GM23338 (cell line): ENCODE measurements around the gene CST11. TPM values are rescaled to one million over a fixed set of nuclear protein-coding genes. Genes with fewer than 3 reads are reported as not detected.

Source experiments
- ATAC-seq: fragments of 200-7000 bp; cut with Tn5 transposase; 3 replicates; pipeline ENCODE4 v1.9.1; 2020
- DNase-seq: peaks from one replicate; pipeline ENCODE4 v3.0.0-alpha.2; 2015; ENCODE audit warnings: low spot score
- H2AFZ ChIP-seq: fragments of 200-600 bp; sonication (generic); 2 replicates; pipeline ENCODE4 v1.8.0; 2016; ENCODE audit warnings: antibody characterized with exemption, mild to moderate bottlenecking, moderate library complexity
- H3F3A ChIP-seq: fragments of 200-600 bp; sonication (generic); replicated peaks from 2 replicates; pipeline ENCODE4 v1.8.0; 2017; ENCODE audit warnings: antibody characterized with exemption, mixed run types, low read depth
- H3K27ac ChIP-seq: fragments of 200-600 bp; sonication (generic); 2 replicates; pipeline ENCODE4 v1.6.1; 2016; ENCODE audit warnings: low read depth
- H3K27me3 ChIP-seq: fragments of 200-600 bp; sonication (generic); 2 replicates; pipeline ENCODE4 v1.8.0; 2016; ENCODE audit warnings: mild to moderate bottlenecking, mixed run types, moderate library complexity; ENCODE audit not compliant: insufficient read depth
- H3K36me3 ChIP-seq: fragments of 200-600 bp; sonication (generic); 2 replicates; pipeline ENCODE4 v1.8.0; 2016; ENCODE audit warnings: mild to moderate bottlenecking; ENCODE audit not compliant: insufficient read depth
- H3K4me1 ChIP-seq: fragments of 200-600 bp; sonication (generic); 2 replicates; pipeline ENCODE4 v1.8.0; 2016; ENCODE audit warnings: mild to moderate bottlenecking, moderate library complexity; ENCODE audit not compliant: insufficient read depth
- H3K4me2 ChIP-seq: fragments of 200-600 bp; sonication (generic); 2 replicates; pipeline ENCODE4 v1.7.1; 2017; ENCODE audit warnings: mixed run types
- H3K4me3 ChIP-seq: fragments of 200-600 bp; sonication (generic); 2 replicates; pipeline ENCODE4 v1.6.1; 2016; ENCODE audit warnings: mixed run types
- H3K79me2 ChIP-seq: fragments of 200-600 bp; sonication (generic); replicated peaks from 2 replicates; pipeline ENCODE4 v1.8.0; 2017; ENCODE audit warnings: mild to moderate bottlenecking; ENCODE audit not compliant: insufficient read depth
- H3K9me2 ChIP-seq: fragments of 200-600 bp; sonication (generic); 2 replicates; pipeline ENCODE4 v1.8.0; 2017; ENCODE audit not compliant: insufficient read depth
- H4K20me1 ChIP-seq: fragments of 200-600 bp; sonication (generic); replicated peaks from 2 replicates; pipeline ENCODE4 v1.8.0; 2017; ENCODE audit warnings: mild to moderate bottlenecking; ENCODE audit not compliant: insufficient read depth
- H3K27ac Mint-ChIP-seq: 2 replicates; pipeline ENCODE4 v1.8.0; 2020; ENCODE audit warnings: inconsistent platforms, mild to moderate bottlenecking, moderate library complexity, mixed read lengths
- H3K27me3 Mint-ChIP-seq: 3 replicates; pipeline ENCODE4 v1.8.0; 2022; ENCODE audit warnings: low read depth, mild to moderate bottlenecking, moderate library complexity, mixed read lengths, inconsistent platforms; ENCODE audit not compliant: insufficient read depth, poor library complexity
- H3K36me3 Mint-ChIP-seq: 3 replicates; pipeline ENCODE4 v1.8.0; 2021; ENCODE audit warnings: low read depth, mild to moderate bottlenecking, inconsistent platforms, moderate library complexity, mixed read lengths
- H3K4me1 Mint-ChIP-seq: 3 replicates; pipeline ENCODE4 v1.8.0; 2020; ENCODE audit warnings: mild to moderate bottlenecking, inconsistent platforms, mixed read lengths
- H3K4me3 Mint-ChIP-seq: 3 replicates; pipeline ENCODE4 v1.8.0; 2021; ENCODE audit warnings: moderate library complexity, mild to moderate bottlenecking, inconsistent platforms, mixed read lengths
- H3K9me3 Mint-ChIP-seq: 3 replicates; pipeline ENCODE4 v1.8.0; 2020; ENCODE audit warnings: moderate library complexity, mild to moderate bottlenecking, inconsistent platforms, mixed read lengths
- CREB1 ChIP-seq: fragments of 250-450 bp; sonication (Bioruptor Pico); IDR thresholded peaks from 2 replicates; pipeline ENCODE4 v1.5.0; 2020; ENCODE audit warnings: low read depth, mild to moderate bottlenecking, moderate library complexity
- EZH2 ChIP-seq: fragments of 200-600 bp; sonication (generic); IDR thresholded peaks from one replicate; pipeline ENCODE4 v1.8.0; 2017; ENCODE audit warnings: antibody characterized with exemption, mild to moderate bottlenecking, low read depth; ENCODE audit not compliant: unreplicated experiment
- EZH2phosphoT487 ChIP-seq: fragments of 200-600 bp; sonication (generic); IDR thresholded peaks from one replicate; pipeline ENCODE4 v1.8.1; 2018; ENCODE audit warnings: antibody characterized with exemption; ENCODE audit not compliant: unreplicated experiment
- JUNB ChIP-seq: IDR thresholded peaks from one replicate; pipeline ENCODE4 v1.6.1; 2016; ENCODE audit warnings: antibody characterized with exemption; ENCODE audit not compliant: unreplicated experiment
- NANOG ChIP-seq: IDR thresholded peaks from 2 replicates; pipeline ENCODE4 v1.6.1; 2016; ENCODE audit warnings: antibody characterized with exemption, borderline replicate concordance
- POLR2AphosphoS5 ChIP-seq: IDR thresholded peaks from 2 replicates; pipeline ENCODE4 v1.6.1; 2016; ENCODE audit warnings: antibody characterized with exemption, low read depth
- STAT1 ChIP-seq: IDR thresholded peaks from one replicate; pipeline ENCODE4 v1.6.1; 2016; ENCODE audit warnings: antibody characterized with exemption; ENCODE audit not compliant: unreplicated experiment
- ZNF114 ChIP-seq: fragments of 250-450 bp; sonication (Bioruptor Pico); IDR thresholded peaks from 2 replicates; pipeline ENCODE4 v1.5.0; 2020; ENCODE audit warnings: mild to moderate bottlenecking, moderate library complexity
- ZNF331 ChIP-seq: fragments of 250-450 bp; sonication (Bioruptor Pico); IDR thresholded peaks from 2 replicates; pipeline ENCODE4 v1.5.0; 2020; ENCODE audit warnings: low read depth, mild to moderate bottlenecking, moderate library complexity
- polyA plus RNA-seq: library from polyadenylated mRNA; unstranded; fragments of >200 nt; fragmentation: Nextera tagmentation; extraction: Ambion mirVana; gene quantifications from 2 replicates; pipeline ENCODE4 v1.2.1, GENCODE V29; 2016
- total RNA-seq: library from RNA; depleted of rRNA; stranded (reverse); fragments of >200 nt; shearing (Covaris generic); gene quantifications from 2 replicates; pipeline ENCODE4 v1.2.3, GENCODE V29; 2014
- TF ChIP-seq, protein P1 (sequence below): fragments of 250-450 bp; sonication (Bioruptor Pico); IDR thresholded peaks from 2 replicates; pipeline ENCODE4 v1.5.0; 2020; ENCODE audit warnings: mild to moderate bottlenecking, moderate library complexity
- TF ChIP-seq, protein P2 (sequence below): IDR thresholded peaks from one replicate; pipeline ENCODE4 v1.6.1; 2018; ENCODE audit warnings: antibody characterized with exemption; ENCODE audit not compliant: unreplicated experiment
- TF ChIP-seq, protein P3 (sequence below), 2 experiments: fragments of 200-600 bp in 1 of 2; sonication (generic) in 1 of 2; conservative IDR thresholded peaks; 2 replicates each; pipeline versions ENCODE4 v1.5.1 to v1.6.1; 2016 to 2017; ENCODE audit warnings: antibody characterized with exemption in 2 of 2, low read depth in 2 of 2, mild to moderate bottlenecking in 2 of 2, moderate library complexity in 1 of 2
- TF ChIP-seq, protein P4 (sequence below): IDR thresholded peaks from 2 replicates; pipeline ENCODE4 v1.6.1; 2016; ENCODE audit warnings: antibody characterized with exemption

Gene CST11
- total and polyA plus RNA-seq, 2 experiments from 2014 or later: not detected

DNA sequence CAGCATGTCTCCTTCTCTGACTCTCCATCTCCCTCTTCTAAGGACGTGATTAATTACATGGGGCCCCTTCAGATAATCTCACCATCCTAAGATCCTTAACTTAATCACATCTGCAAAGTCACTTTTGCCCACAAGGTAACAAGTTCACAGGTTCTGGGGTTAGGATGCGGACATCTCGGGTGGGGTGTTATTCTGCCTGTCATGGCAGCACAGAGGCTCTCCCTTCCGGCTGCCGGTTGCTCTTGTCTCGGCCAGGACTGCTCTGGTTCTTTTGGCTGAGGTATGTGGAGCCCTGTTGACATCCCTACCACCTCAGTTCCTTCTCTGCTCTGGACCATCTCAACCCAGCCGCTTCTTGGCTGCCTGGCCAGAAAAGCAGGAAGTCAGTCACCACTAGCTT lies 4.2 kb upstream of the CST11 start:
- Mint-ChIP-seq H3K27ac (no peak overlapping the region), H3K4me3 (no peak overlapping the region), H3K9me3 (peaks cover 13% of the 10 kb centered on the region; the same call in 2 of the 3 replicates), H3K4me1 (peaks cover 21% of the 10 kb centered on the region), H3K27me3 (peaks cover 9% of the 10 kb centered on the region), H3K36me3 (peaks cover 7% of the 10 kb centered on the region; the same call in 2 of the 3 replicates)
- no peaks in the 10 kb centered on the region for H3F3A ChIP-seq
- H4K20me1 ChIP-seq: no peaks in the 10 kb centered on the region
- no peak overlapping the region for H3K27ac ChIP-seq
- H2AFZ ChIP-seq: no peak overlapping the region
- ATAC-seq (no peak), DNase-seq (no peak)
- H3K79me2 ChIP-seq: no peaks in the 10 kb centered on the region
- peaks cover 4% of the 10 kb centered on the region; the same call in 1 of the 2 replicates for H3K9me2 ChIP-seq
- H3K4me3 ChIP-seq: no peak overlapping the region
- no peak for TF ChIP-seq CREB1 (CRISPR knock-in tag)
- TF ChIP-seq, protein P1, sequence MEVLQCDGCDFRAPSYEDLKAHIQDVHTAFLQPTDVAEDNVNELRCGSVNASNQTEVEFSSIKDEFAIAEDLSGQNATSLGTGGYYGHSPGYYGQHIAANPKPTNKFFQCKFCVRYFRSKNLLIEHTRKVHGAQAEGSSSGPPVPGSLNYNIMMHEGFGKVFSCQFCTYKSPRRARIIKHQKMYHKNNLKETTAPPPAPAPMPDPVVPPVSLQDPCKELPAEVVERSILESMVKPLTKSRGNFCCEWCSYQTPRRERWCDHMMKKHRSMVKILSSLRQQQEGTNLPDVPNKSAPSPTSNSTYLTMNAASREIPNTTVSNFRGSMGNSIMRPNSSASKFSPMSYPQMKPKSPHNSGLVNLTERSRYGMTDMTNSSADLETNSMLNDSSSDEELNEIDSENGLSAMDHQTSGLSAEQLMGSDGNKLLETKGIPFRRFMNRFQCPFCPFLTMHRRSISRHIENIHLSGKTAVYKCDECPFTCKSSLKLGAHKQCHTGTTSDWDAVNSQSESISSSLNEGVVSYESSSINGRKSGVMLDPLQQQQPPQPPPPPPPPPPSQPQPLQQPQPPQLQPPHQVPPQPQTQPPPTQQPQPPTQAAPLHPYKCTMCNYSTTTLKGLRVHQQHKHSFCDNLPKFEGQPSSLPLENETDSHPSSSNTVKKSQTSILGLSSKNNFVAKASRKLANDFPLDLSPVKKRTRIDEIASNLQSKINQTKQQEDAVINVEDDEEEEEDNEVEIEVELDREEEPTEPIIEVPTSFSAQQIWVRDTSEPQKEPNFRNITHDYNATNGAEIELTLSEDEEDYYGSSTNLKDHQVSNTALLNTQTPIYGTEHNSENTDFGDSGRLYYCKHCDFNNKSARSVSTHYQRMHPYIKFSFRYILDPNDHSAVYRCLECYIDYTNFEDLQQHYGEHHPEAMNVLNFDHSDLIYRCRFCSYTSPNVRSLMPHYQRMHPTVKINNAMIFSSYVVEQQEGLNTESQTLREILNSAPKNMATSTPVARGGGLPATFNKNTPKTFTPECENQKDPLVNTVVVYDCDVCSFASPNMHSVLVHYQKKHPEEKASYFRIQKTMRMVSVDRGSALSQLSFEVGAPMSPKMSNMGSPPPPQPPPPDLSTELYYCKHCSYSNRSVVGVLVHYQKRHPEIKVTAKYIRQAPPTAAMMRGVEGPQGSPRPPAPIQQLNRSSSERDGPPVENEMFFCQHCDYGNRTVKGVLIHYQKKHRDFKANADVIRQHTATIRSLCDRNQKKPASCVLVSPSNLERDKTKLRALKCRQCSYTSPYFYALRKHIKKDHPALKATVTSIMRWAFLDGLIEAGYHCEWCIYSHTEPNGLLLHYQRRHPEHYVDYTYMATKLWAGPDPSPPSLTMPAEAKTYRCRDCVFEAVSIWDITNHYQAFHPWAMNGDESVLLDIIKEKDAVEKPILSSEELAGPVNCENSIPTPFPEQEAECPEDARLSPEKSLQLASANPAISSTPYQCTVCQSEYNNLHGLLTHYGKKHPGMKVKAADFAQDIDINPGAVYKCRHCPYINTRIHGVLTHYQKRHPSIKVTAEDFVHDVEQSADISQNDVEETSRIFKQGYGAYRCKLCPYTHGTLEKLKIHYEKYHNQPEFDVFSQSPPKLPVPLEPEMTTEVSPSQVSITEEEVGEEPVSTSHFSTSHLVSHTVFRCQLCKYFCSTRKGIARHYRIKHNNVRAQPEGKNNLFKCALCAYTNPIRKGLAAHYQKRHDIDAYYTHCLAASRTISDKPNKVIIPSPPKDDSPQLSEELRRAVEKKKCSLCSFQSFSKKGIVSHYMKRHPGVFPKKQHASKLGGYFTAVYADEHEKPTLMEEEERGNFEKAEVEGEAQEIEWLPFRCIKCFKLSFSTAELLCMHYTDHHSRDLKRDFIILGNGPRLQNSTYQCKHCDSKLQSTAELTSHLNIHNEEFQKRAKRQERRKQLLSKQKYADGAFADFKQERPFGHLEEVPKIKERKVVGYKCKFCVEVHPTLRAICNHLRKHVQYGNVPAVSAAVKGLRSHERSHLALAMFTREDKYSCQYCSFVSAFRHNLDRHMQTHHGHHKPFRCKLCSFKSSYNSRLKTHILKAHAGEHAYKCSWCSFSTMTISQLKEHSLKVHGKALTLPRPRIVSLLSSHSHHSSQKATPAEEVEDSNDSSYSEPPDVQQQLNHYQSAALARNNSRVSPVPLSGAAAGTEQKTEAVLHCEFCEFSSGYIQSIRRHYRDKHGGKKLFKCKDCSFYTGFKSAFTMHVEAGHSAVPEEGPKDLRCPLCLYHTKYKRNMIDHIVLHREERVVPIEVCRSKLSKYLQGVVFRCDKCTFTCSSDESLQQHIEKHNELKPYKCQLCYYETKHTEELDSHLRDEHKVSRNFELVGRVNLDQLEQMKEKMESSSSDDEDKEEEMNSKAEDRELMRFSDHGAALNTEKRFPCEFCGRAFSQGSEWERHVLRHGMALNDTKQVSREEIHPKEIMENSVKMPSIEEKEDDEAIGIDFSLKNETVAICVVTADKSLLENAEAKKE (CRISPR knock-in tag): no peak
- no peak for TF ChIP-seq ZNF331 (CRISPR knock-in tag)
- TF ChIP-seq ZNF114 (CRISPR knock-in tag): no peak
- TF ChIP-seq, protein P2, sequence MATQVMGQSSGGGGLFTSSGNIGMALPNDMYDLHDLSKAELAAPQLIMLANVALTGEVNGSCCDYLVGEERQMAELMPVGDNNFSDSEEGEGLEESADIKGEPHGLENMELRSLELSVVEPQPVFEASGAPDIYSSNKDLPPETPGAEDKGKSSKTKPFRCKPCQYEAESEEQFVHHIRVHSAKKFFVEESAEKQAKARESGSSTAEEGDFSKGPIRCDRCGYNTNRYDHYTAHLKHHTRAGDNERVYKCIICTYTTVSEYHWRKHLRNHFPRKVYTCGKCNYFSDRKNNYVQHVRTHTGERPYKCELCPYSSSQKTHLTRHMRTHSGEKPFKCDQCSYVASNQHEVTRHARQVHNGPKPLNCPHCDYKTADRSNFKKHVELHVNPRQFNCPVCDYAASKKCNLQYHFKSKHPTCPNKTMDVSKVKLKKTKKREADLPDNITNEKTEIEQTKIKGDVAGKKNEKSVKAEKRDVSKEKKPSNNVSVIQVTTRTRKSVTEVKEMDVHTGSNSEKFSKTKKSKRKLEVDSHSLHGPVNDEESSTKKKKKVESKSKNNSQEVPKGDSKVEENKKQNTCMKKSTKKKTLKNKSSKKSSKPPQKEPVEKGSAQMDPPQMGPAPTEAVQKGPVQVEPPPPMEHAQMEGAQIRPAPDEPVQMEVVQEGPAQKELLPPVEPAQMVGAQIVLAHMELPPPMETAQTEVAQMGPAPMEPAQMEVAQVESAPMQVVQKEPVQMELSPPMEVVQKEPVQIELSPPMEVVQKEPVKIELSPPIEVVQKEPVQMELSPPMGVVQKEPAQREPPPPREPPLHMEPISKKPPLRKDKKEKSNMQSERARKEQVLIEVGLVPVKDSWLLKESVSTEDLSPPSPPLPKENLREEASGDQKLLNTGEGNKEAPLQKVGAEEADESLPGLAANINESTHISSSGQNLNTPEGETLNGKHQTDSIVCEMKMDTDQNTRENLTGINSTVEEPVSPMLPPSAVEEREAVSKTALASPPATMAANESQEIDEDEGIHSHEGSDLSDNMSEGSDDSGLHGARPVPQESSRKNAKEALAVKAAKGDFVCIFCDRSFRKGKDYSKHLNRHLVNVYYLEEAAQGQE: no peak
- TF ChIP-seq, protein P3, sequence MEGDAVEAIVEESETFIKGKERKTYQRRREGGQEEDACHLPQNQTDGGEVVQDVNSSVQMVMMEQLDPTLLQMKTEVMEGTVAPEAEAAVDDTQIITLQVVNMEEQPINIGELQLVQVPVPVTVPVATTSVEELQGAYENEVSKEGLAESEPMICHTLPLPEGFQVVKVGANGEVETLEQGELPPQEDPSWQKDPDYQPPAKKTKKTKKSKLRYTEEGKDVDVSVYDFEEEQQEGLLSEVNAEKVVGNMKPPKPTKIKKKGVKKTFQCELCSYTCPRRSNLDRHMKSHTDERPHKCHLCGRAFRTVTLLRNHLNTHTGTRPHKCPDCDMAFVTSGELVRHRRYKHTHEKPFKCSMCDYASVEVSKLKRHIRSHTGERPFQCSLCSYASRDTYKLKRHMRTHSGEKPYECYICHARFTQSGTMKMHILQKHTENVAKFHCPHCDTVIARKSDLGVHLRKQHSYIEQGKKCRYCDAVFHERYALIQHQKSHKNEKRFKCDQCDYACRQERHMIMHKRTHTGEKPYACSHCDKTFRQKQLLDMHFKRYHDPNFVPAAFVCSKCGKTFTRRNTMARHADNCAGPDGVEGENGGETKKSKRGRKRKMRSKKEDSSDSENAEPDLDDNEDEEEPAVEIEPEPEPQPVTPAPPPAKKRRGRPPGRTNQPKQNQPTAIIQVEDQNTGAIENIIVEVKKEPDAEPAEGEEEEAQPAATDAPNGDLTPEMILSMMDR (conservative IDR thresholded peaks at IDR 0.05; ENCODE audit: low read depth in 2 of 2): no peak
- no peak for TF ChIP-seq POLR2AphosphoS5
- no peak for TF ChIP-seq NANOG
- no peak for TF ChIP-seq STAT1
- TF ChIP-seq, protein P4, sequence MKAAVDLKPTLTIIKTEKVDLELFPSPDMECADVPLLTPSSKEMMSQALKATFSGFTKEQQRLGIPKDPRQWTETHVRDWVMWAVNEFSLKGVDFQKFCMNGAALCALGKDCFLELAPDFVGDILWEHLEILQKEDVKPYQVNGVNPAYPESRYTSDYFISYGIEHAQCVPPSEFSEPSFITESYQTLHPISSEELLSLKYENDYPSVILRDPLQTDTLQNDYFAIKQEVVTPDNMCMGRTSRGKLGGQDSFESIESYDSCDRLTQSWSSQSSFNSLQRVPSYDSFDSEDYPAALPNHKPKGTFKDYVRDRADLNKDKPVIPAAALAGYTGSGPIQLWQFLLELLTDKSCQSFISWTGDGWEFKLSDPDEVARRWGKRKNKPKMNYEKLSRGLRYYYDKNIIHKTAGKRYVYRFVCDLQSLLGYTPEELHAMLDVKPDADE: no peak
- no peak for TF ChIP-seq EZH2
- no peak for TF ChIP-seq EZH2phosphoT487
- TF ChIP-seq JUNB: no peak
- no peaks in the 10 kb centered on the region for H3K27me3 ChIP-seq
- H3K4me2 ChIP-seq: no peak overlapping the region
- H3K4me1 ChIP-seq: peaks cover 13% of the 10 kb centered on the region
- H3K36me3 ChIP-seq: no peaks in the 10 kb centered on the region
